ENCODE results near the gene CTNNBL1. TPM values are rescaled to one million over a fixed set of nuclear protein-coding genes. Genes with fewer than 3 reads are reported as not detected.

CTNNBL1 gene
- total RNA-seq, 1 donor from 2014 or later = 31.3 TPM

DNA sequence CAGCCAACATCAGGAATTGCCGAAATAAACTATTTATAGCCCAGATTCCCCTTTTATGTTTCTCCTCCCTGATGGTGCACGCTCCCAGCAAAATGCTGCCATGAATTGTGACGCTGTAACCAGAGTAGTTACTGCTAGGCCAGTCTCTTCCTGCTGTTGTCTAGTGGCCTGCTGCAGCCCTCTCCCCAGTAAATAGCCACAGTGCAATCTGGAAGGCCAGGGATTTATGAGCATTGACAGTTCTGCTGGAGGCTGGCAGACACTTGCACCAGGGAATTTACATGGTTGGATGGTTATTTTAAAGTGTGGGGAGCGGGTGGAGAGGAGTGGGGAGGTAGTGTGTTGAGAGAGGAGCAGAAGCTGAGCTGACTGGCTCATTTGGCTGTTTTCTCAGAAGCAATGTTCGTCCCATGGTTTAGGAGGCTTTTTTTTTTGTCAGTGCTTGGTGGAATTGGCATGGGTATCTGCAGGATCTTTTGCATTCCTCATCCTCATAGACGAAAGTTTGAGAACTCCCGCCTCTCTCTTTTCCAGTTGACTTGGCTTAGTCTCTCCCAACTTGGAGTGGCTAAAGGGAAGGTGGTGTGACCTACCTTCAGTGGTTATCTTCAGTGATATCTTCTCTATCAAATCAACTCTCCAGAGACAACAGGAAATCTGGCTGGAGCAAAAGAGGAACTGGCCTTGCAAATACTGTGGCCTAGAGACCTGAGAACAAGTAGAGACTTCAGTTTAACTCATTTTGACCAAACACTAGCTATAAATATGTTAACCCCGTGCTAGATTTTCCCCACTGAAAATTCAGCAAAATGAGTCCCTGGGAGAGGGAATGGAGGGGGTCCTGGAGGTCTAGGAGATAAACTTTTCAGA lies 109.8 kb downstream of the CTNNBL1 start:
- Histone ChIP-seq H3K9me3 (ENCODE audit: control insufficient read depth in 3 of 3, low read length in 3 of 3) (no peaks in the 10 kb centered on the region), H3K27me3 (ENCODE audit: control insufficient read depth in 3 of 3, insufficient read depth in 3 of 3, low read length in 3 of 3) (no peaks in the 10 kb centered on the region), H3K4me3 (ENCODE audit: low read length in 3 of 3) (no peak overlapping the region), H3K4me1 (ENCODE audit: control insufficient read depth in 3 of 3, insufficient read depth in 3 of 3, low read length in 3 of 3) (no peaks in the 10 kb centered on the region), H3K36me3 (ENCODE audit: control insufficient read depth in 3 of 3, insufficient read depth in 3 of 3, low read length in 3 of 3) (peaks cover 7 to 18% (median 10%) of the 10 kb centered on the region in 3 donors), H3K27ac (ENCODE audit: low read depth, low read length) (no peak overlapping the region), H3K9ac (ENCODE audit: low read depth in 1 of 3, low read length in 3 of 3) (no peak overlapping the region)

DNA sequence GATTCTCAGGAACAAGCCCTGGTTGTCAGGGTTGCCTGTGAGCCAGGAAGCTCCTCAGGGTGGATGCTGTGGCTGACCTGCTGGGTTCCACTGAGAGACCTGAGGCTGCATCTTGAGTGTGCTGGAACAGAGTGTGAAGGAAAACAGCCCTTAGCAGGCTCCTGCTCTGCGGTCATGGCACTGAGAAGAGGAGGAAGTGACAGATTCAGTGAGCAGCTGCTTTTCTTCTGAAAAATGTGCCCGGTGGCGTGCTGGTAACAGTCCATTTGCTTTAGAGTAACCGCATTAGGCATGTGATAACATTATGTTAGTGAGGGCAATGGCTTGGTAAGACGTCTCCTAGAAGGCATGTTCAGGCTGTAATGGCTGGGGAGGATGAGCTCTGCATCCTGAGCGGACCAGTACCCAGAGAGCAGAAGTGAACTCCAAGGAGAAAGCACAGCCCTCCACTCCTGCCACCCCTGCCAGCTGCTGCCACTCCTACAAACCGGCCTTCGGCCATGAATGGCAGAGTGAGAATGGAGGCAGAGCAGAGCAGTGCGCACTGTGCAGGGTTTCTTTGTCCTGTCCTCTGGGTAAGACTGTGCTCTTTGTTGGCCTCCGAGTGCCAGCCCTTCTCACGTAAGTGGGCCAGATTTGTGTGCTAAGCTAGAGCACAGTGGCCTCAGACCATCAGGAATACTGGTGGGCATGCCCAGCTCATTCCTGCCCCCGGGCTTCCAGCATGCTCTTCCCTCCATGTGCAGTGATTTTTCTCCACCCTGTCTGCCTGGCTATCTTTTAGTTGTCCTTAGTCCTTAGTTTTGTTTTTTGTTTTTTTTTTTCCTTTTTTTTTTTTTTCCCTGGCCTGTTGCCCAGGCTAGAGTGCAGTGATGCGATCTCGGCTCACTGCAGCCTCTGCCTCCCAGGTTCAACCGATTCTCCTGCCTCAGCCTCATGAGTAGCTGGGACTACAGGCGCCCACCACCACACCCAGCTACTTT lies 111.0 kb downstream of the CTNNBL1 start:
- H3K9ac ChIP-seq (ENCODE audit: low read depth in 1 of 3, low read length in 3 of 3) = no peak overlapping the region
- no peaks in the 10 kb centered on the region for H3K27me3 ChIP-seq (ENCODE audit: control insufficient read depth in 3 of 3, insufficient read depth in 3 of 3, low read length in 3 of 3)
- H3K4me1 ChIP-seq (ENCODE audit: control insufficient read depth in 3 of 3, insufficient read depth in 3 of 3, low read length in 3 of 3) = no peaks in the 10 kb centered on the region
- H3K27ac ChIP-seq (ENCODE audit: low read depth, low read length) = no peak overlapping the region
- H3K36me3 ChIP-seq (ENCODE audit: control insufficient read depth in 3 of 3, insufficient read depth in 3 of 3, low read length in 3 of 3) = peaks cover 7 to 15% (median 10%) of the 10 kb centered on the region in 3 donors
- H3K4me3 ChIP-seq (ENCODE audit: low read length in 3 of 3) = no peak overlapping the region
- no peaks in the 10 kb centered on the region for H3K9me3 ChIP-seq (ENCODE audit: control insufficient read depth in 3 of 3, low read length in 3 of 3)

DNA sequence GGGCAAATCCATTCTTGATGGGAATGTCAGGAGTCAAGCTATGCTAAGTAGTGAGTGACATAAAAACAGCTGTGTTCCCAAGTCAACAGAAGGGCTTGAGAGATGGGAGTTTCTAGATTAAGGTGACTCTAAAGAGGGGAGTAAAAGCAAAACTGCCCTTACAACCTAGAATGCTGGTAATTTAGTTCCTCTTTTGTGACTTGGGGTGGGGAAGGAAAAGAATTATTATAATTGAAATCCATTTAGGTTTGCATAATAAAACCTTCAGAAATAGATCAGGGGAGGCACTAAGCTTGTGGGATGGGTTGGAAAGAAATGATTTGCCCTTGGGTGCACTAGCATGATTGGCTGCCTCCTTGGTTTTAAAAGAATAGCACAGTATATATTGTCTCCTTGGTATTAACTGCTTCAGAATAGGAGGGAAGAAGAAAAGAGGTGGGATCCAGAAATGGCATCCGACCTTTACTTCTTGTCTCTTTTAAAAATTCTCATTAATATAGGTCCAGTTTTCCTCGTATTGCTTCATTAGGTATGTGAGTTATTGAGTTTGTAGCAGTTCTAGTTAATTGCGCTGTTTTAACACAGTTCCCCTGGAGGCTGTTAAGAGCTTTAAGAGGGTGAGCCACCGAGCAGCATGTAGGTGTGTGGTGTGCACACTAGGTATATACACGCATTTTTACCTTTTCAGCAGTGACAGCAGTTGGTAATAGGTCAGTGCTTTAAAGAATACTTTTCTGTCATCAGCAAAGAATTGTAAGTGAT lies 113.8 kb downstream of the CTNNBL1 start:
- Histone ChIP-seq H3K27ac (ENCODE audit: low read depth, low read length) (no peak overlapping the region), H3K9me3 (ENCODE audit: control insufficient read depth in 3 of 3, low read length in 3 of 3) (no peaks in the 10 kb centered on the region), H3K4me3 (ENCODE audit: low read length in 3 of 3) (no peak overlapping the region), H3K4me1 (ENCODE audit: control insufficient read depth in 3 of 3, insufficient read depth in 3 of 3, low read length in 3 of 3) (no peaks in the 10 kb centered on the region), H3K36me3 (ENCODE audit: control insufficient read depth in 3 of 3, insufficient read depth in 3 of 3, low read length in 3 of 3) (peaks cover 7 to 18% (median 8%) of the 10 kb centered on the region in 3 donors), H3K27me3 (ENCODE audit: control insufficient read depth in 3 of 3, insufficient read depth in 3 of 3, low read length in 3 of 3) (no peaks in the 10 kb centered on the region), H3K9ac (ENCODE audit: low read depth in 1 of 3, low read length in 3 of 3) (no peak overlapping the region)

DNA sequence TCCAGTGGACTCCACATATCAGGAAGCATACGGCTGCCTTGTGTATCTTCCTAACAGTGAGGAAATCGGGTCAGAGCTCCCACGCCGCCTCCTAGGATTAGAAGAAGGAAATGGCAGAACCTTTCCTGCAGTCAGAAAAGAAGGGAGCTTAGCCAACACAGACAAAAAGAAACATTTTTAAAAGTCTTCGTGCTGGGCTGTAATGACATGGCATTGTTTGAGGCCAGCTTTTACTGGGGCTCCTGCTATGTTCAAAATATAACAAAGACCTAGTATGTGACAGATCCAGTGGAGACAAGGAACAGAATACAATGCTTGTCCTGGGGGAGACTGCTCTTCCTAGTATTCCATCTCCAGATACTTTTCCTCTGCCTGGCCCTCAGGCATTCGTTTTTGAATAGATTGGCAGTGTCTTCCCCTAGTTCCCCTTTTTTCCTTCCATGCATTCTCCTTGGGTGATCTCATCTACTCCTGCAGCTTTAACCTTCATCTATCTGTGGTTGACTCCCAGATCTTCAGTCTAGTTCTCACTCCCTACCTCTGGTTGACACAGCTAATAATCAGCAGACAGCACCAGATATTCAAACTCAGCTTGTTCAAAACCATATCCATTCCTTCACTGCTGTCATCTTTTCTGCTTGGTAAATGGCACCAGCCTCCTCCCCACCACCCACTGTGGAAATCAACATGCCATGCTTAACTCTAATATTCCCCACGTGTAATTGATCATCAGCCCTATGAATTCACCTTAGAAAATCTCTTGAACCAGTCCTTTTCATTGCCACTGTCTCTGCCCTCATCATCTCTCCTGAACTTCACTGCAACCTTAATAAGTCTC lies 114.6 kb downstream of the CTNNBL1 start:
- no peaks in the 10 kb centered on the region for H3K9me3 ChIP-seq (ENCODE audit: control insufficient read depth in 3 of 3, low read length in 3 of 3)
- H3K27ac ChIP-seq (ENCODE audit: low read depth, low read length) = no peak overlapping the region
- H3K36me3 ChIP-seq (ENCODE audit: control insufficient read depth in 3 of 3, insufficient read depth in 3 of 3, low read length in 3 of 3) = peaks cover 4 to 10% (median 5%) of the 10 kb centered on the region in 3 donors
- no peaks in the 10 kb centered on the region for H3K27me3 ChIP-seq (ENCODE audit: control insufficient read depth in 3 of 3, insufficient read depth in 3 of 3, low read length in 3 of 3)
- H3K4me1 ChIP-seq (ENCODE audit: control insufficient read depth in 3 of 3, insufficient read depth in 3 of 3, low read length in 3 of 3) = no peaks in the 10 kb centered on the region
- no peak overlapping the region for H3K4me3 ChIP-seq (ENCODE audit: low read length in 3 of 3)
- no peak overlapping the region for H3K9ac ChIP-seq (ENCODE audit: low read depth in 1 of 3, low read length in 3 of 3)

- no peaks in the 10 kb centered on the region for H3K9me3 ChIP-seq (ENCODE audit: control insufficient read depth in 3 of 3, low read length in 3 of 3)
- no peak overlapping the region for H3K9ac ChIP-seq (ENCODE audit: low read depth in 1 of 3, low read length in 3 of 3)
- no peak overlapping the region for H3K4me3 ChIP-seq (ENCODE audit: low read length in 3 of 3)
- H3K27ac ChIP-seq (ENCODE audit: low read depth, low read length) = no peak overlapping the region
- no peaks in the 10 kb centered on the region for H3K27me3 ChIP-seq (ENCODE audit: control insufficient read depth in 3 of 3, insufficient read depth in 3 of 3, low read length in 3 of 3)
- no peaks in the 10 kb centered on the region for H3K4me1 ChIP-seq (ENCODE audit: control insufficient read depth in 3 of 3, insufficient read depth in 3 of 3, low read length in 3 of 3)
- H3K36me3 ChIP-seq (ENCODE audit: control insufficient read depth in 3 of 3, insufficient read depth in 3 of 3, low read length in 3 of 3) = peaks cover 0 to 6% (median under 1%) of the 10 kb centered on the region in 3 donors
Observed at GRCh38 chr20:37810027-37810426, 116.2 kb downstream of the CTNNBL1 start.

GRCh38 chr20:37816003-37816402 lies 122.2 kb downstream of the CTNNBL1 start:
- Histone ChIP-seq H3K9me3 (ENCODE audit: control insufficient read depth in 3 of 3, low read length in 3 of 3) (no peaks in the 10 kb centered on the region), H3K27me3 (ENCODE audit: control insufficient read depth in 3 of 3, insufficient read depth in 3 of 3, low read length in 3 of 3) (no peaks in the 10 kb centered on the region), H3K27ac (ENCODE audit: low read depth, low read length) (no peak overlapping the region), H3K9ac (ENCODE audit: low read depth in 1 of 3, low read length in 3 of 3) (no peak overlapping the region), H3K36me3 (ENCODE audit: control insufficient read depth in 3 of 3, insufficient read depth in 3 of 3, low read length in 3 of 3) (no peaks in the 10 kb centered on the region), H3K4me3 (ENCODE audit: low read length in 3 of 3) (no peak overlapping the region), H3K4me1 (ENCODE audit: control insufficient read depth in 3 of 3, insufficient read depth in 3 of 3, low read length in 3 of 3) (no peaks in the 10 kb centered on the region)

GRCh38 chr20:37816726-37817125 lies 122.9 kb downstream of the CTNNBL1 start:
- Histone ChIP-seq H3K27me3 (ENCODE audit: control insufficient read depth in 3 of 3, insufficient read depth in 3 of 3, low read length in 3 of 3) (no peaks in the 10 kb centered on the region), H3K27ac (ENCODE audit: low read depth, low read length) (no peak overlapping the region), H3K9ac (ENCODE audit: low read depth in 1 of 3, low read length in 3 of 3) (no peak overlapping the region), H3K4me1 (ENCODE audit: control insufficient read depth in 3 of 3, insufficient read depth in 3 of 3, low read length in 3 of 3) (no peaks in the 10 kb centered on the region), H3K36me3 (ENCODE audit: control insufficient read depth in 3 of 3, insufficient read depth in 3 of 3, low read length in 3 of 3) (no peaks in the 10 kb centered on the region), H3K9me3 (ENCODE audit: control insufficient read depth in 3 of 3, low read length in 3 of 3) (no peaks in the 10 kb centered on the region), H3K4me3 (ENCODE audit: low read length in 3 of 3) (no peak overlapping the region)

DNA sequence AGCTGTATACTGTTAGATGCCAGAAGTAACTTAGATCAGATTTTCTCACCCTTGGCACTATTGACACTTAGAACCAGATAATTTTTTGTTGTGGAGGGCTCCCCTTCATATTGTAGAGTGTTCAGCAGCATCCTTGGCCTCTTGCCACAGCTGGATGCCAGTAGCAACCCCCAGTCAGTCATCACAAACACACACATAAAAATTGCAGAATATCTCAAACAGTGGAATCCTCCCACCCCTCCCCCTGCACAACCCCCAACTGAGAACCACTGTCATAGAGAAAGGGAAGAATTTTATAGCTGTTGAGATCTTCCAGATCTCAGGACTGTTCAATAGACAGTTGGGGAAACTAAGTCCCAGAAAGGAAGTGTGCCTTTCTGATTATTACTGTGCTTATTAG lies 127.9 kb downstream of the CTNNBL1 start:
- H3K36me3 ChIP-seq (ENCODE audit: control insufficient read depth in 3 of 3, insufficient read depth in 3 of 3, low read length in 3 of 3) = no peaks in the 10 kb centered on the region
- no peak overlapping the region for H3K9ac ChIP-seq (ENCODE audit: low read depth in 1 of 3, low read length in 3 of 3)
- H3K27me3 ChIP-seq (ENCODE audit: control insufficient read depth in 3 of 3, insufficient read depth in 3 of 3, low read length in 3 of 3) = no peaks in the 10 kb centered on the region
- H3K4me1 ChIP-seq (ENCODE audit: control insufficient read depth in 3 of 3, insufficient read depth in 3 of 3, low read length in 3 of 3) = no peaks in the 10 kb centered on the region
- no peaks in the 10 kb centered on the region for H3K9me3 ChIP-seq (ENCODE audit: control insufficient read depth in 3 of 3, low read length in 3 of 3)
- H3K27ac ChIP-seq (ENCODE audit: low read depth, low read length) = no peak overlapping the region
- H3K4me3 ChIP-seq (ENCODE audit: low read length in 3 of 3) = no peak overlapping the region

- no peaks in the 10 kb centered on the region for H3K36me3 ChIP-seq (ENCODE audit: control insufficient read depth in 3 of 3, insufficient read depth in 3 of 3, low read length in 3 of 3)
- no peak overlapping the region for H3K9ac ChIP-seq (ENCODE audit: low read depth in 1 of 3, low read length in 3 of 3)
- H3K9me3 ChIP-seq (ENCODE audit: control insufficient read depth in 3 of 3, low read length in 3 of 3) = no peaks in the 10 kb centered on the region
- H3K4me1 ChIP-seq (ENCODE audit: control insufficient read depth in 3 of 3, insufficient read depth in 3 of 3, low read length in 3 of 3) = no peaks in the 10 kb centered on the region
- H3K27ac ChIP-seq (ENCODE audit: low read depth, low read length) = no peak overlapping the region
- H3K4me3 ChIP-seq (ENCODE audit: low read length in 3 of 3) = no peak overlapping the region
- no peaks in the 10 kb centered on the region for H3K27me3 ChIP-seq (ENCODE audit: control insufficient read depth in 3 of 3, insufficient read depth in 3 of 3, low read length in 3 of 3)
Observed at GRCh38 chr20:37822141-37822601, 128.3 kb downstream of the CTNNBL1 start.
